Progenitor cell of endocrine pancreas (in vitro differentiated cells): ENCODE data around the gene MYH9. TPM values are rescaled to one million over a fixed set of nuclear protein-coding genes. Genes with fewer than 3 reads are reported as not detected.

ENCODE experiments used
- DNase-seq: peaks from one replicate; pipeline ENCODE4 v3.0.0; 2021; ENCODE audit warnings: low spot score; ENCODE audit not compliant: unreplicated experiment
- H3K27ac Mint-ChIP-seq: 2 replicates; pipeline ENCODE4 v1.8.0; 2021; ENCODE audit warnings: mild to moderate bottlenecking, moderate library complexity, mixed read lengths
- H3K27me3 Mint-ChIP-seq: 2 replicates; pipeline ENCODE4 v1.8.0; 2021; ENCODE audit warnings: mixed read lengths
- H3K36me3 Mint-ChIP-seq: 2 replicates; pipeline ENCODE4 v1.8.0; 2022; ENCODE audit warnings: mixed read lengths; ENCODE audit not compliant: insufficient read depth
- H3K4me1 Mint-ChIP-seq: 2 replicates; pipeline ENCODE4 v1.8.0; 2021; ENCODE audit warnings: low read depth, mixed read lengths
- H3K4me3 Mint-ChIP-seq: 2 replicates; pipeline ENCODE4 v1.8.0; 2021; ENCODE audit warnings: low read depth, mild to moderate bottlenecking, moderate library complexity, mixed read lengths
- H3K9me3 Mint-ChIP-seq: 2 replicates; pipeline ENCODE4 v1.8.0; 2021; ENCODE audit warnings: low read depth, mixed read lengths
- CTCF ChIP-seq: fragments of 200-600 bp; sonication (generic); IDR thresholded peaks from one replicate; pipeline ENCODE4 v1.5.0; 2021; ENCODE audit warnings: antibody characterized with exemption, mild to moderate bottlenecking; ENCODE audit not compliant: unreplicated experiment
- total RNA-seq: library from RNA; stranded (reverse); gene quantifications from 2 replicates; pipeline ENCODE4 v1.2.1, GENCODE V29; 2021

The MYH9 gene
- total RNA-seq, 1 donor from 2014 or later = 299 TPM

- Mint-ChIP-seq H3K27ac (peak overlapping the region; percentile 94), H3K4me3 (no peak overlapping the region), H3K9me3 (no peaks in the 10 kb centered on the region), H3K36me3 (peaks cover 24% of the 10 kb centered on the region), H3K4me1 (peaks cover 20% of the 10 kb centered on the region), H3K27me3 (no peaks in the 10 kb centered on the region)
- DNase-seq = no peak
- TF ChIP-seq CTCF = no peak
Measured at GRCh38 chr22:36344106-36344827, 43.5 kb downstream of the MYH9 start.

- no peak for TF ChIP-seq CTCF
- peak overlapping the region; percentile 94 for H3K27ac Mint-ChIP-seq
- DNase-seq = no peak
- H3K27me3 Mint-ChIP-seq = no peaks in the 10 kb centered on the region
- H3K36me3 Mint-ChIP-seq = peaks cover 25% of the 10 kb centered on the region
- H3K4me3 Mint-ChIP-seq = no peak overlapping the region
- peaks cover 20% of the 10 kb centered on the region for H3K4me1 Mint-ChIP-seq
- no peaks in the 10 kb centered on the region for H3K9me3 Mint-ChIP-seq
Measured at GRCh38 chr22:36343720-36344105, 44.1 kb downstream of the MYH9 start.

GRCh38 chr22:36343070-36343719 lies 44.6 kb downstream of the MYH9 start:
- peaks cover 20% of the 10 kb centered on the region for H3K4me1 Mint-ChIP-seq
- no peaks in the 10 kb centered on the region for H3K9me3 Mint-ChIP-seq
- H3K27ac Mint-ChIP-seq = peak overlapping the region; percentile 94
- peaks cover 26% of the 10 kb centered on the region for H3K36me3 Mint-ChIP-seq
- H3K27me3 Mint-ChIP-seq = no peaks in the 10 kb centered on the region
- no peak for DNase-seq
- no peak for TF ChIP-seq CTCF
- H3K4me3 Mint-ChIP-seq = no peak overlapping the region

- H3K4me1 Mint-ChIP-seq = peaks cover 22% of the 10 kb centered on the region
- H3K4me3 Mint-ChIP-seq = no peak overlapping the region
- no peaks in the 10 kb centered on the region for H3K9me3 Mint-ChIP-seq
- no peak for TF ChIP-seq CTCF
- no peak for DNase-seq
- H3K27ac Mint-ChIP-seq = peak overlapping the region; percentile 77
- H3K27me3 Mint-ChIP-seq = no peaks in the 10 kb centered on the region
- peaks cover 24% of the 10 kb centered on the region for H3K36me3 Mint-ChIP-seq
Measured at GRCh38 chr22:36341640-36342041, 46.1 kb downstream of the MYH9 start.

GRCh38 chr22:36340621-36341020 lies 47.1 kb downstream of the MYH9 start:
- Mint-ChIP-seq H3K4me1 (peaks cover 26% of the 10 kb centered on the region), H3K27ac (peak overlapping the region; percentile 80), H3K27me3 (no peaks in the 10 kb centered on the region), H3K9me3 (no peaks in the 10 kb centered on the region), H3K4me3 (no peak overlapping the region), H3K36me3 (peaks cover 28% of the 10 kb centered on the region)
- no peak for DNase-seq
- no peak for TF ChIP-seq CTCF
